Stimulated activated CD4-positive, alpha-beta T cell treated with anti-CD3 and anti-CD28 coated beads, TNF-alpha, amount 100 ng/mL, for 4 hours (primary cell): ENCODE results near the gene ATP6V0A1.
"Not testable (repeated sequence)": the region's sequence is repeated elsewhere in the genome, so short reads cannot be mapped to it uniquely, and the experiment has no call there.

Experiments
- DNase-seq, 3 experiments: peaks; one replicate each; pipeline ENCODE4 v3.0.0-alpha.2; 2020; ENCODE audit warnings: low read depth in 3 of 3

ATP6V0A1 gene

DNA sequence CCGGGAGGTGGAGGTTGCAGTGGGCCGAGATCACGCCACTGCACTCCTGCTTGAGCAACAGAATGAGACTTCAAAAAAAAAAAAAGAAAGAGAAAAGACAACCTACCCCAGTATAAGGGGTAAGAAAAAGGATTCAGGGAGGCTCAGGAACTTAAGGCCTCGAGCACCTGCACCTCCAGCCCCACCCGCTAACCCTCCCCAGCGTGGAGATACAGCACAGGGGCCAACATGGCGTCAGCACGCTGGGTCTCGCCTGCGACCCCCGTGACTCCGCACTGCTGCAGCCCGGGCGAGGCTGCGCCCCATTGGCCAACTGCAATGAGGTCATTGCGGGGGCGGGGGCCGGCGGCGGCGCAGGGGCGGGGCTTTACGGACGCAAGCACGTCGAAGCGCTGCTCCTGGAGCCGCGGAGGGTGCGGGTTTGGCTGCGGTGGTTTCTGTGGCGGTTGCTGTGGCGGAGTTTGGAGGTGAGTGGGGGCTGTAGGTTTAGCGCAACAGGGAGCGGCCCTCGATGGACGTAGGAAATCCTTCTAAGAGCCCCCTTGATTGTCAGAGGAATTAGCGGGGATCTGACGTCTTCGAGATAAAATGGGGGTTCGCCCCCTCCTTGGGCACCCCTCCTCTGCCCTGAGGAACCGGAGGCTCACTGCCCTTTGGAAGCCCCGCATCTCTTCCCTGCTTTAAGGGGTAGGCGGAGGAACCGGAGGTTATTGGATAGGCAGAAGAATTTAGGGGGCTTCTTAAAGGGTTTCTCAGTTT lies at the start of gene ATP6V0A1:
Gene ATP6V0A1 (plus strand): TSS at position 382 of the 759 bp plus-strand sequence. CDS start 2,017 bp downstream, outside the sequence.
- peak; percentile 77 to 84 (median 82) for DNase-seq

DNA sequence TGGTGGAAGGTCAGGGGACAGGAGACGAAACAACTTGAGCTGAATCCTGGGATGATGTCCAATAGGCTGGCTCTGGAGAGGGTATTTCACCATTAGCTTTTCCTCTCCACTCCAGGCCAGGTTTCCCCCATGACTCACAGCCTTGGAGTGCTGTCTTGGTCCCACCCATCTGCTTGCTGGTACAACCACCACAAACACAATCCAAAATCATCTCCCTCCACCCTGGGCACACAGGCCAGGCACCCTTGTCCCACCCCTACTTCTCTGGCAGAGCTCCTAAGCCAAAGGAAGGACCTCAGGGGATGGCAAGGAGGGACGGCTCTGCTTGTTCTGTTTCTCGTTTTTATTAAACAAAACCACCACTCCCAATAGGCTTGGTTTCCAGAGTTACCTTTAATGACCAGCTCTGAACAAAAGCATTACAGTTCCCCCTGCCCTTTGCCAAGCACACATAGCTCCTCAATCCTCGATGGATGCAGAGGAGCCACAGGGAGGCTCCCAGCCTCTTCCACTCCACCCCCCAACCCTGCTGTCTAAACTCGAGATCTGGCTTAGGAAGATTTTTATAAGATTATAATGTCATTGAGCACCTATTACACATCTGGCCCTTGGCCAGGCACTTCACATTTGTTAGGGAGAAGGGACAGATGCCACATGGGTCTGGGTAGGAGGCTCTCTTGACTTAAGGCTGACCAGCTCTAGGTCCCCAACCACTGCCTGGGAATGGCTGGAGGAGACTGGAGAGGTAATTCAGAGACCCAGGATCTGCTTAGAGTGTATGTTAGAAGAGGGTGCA lies 49.0 kb upstream of the ATP6V0A1 start:
- no peak for DNase-seq

DNA sequence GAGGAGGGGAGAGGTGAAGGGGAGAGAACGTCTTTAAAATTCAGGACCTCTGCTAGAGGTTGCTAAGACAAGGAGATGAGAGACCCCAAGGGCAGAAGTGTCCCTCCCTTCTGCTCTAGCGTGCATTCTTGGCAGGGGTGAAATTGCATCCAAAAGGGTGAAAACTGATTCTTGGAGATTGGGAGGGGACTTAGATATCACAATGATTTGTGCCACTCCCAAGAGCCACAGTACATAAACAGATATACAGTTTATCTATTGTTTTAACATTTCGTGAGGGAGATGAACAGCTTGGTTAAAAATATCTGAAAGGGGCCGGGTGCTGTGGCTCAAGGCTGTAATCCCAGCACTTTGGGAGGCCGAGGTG lies 48.4 kb upstream of the ATP6V0A1 start:
- no peak for DNase-seq

DNA sequence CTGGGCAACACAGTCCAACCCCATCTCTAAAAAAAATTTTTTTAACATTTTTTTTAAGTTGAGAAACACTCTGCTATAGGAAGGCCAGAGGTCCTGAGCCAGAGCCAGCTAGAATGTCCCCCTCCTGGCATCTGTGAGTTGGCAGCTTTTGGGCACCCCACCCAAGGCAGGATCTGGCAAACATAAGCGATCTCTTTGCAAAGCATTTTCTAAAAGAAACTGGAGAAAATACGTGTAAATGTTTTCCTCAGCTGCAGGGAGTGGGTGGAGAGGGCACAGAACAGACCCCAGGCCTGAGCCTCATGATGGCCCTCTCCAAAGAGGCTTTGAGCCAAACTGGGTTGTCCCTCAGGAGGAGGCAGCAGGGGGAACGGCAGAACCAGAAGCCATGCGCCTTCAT lies 47.3 kb upstream of the ATP6V0A1 start:
- DNase-seq, result no peak

DNA sequence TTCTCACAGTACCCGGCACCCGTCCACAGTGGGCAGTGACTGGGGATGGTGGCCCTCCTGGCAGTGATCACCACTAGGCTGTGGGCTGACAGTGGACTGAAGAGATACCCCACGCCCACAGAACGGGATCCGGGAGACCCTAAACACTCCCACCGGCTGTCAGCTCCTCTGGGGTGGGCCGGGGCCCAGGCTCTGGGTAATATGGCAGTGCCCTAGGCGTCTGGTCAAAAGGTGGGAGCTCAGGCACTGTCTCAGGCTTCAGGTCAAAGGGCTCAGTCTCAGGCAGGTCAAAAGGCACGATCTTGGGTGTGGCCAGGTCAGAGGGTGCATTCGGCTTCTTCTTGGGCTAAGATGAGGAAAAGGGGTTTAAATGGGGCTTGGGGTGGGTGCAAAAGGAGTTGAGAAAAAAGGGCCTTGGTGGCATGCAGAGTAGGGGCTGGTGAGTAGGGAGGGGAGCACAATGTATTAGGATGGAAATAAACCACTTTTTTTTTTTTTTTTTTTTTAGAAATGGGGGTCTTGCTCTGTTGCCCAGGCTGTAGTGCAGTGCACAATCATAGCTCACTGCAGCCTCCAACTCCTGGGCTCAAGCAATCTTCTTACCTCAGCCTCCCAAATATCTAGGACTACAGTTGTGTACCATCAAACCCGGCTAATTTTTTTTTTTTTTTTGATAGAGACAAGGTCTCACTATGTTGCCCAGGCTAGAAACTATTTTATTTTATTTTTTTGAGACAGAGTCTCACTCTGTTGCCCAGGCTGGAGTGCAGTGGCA lies 46.6 kb upstream of the ATP6V0A1 start:
- no peak for DNase-seq

DNA sequence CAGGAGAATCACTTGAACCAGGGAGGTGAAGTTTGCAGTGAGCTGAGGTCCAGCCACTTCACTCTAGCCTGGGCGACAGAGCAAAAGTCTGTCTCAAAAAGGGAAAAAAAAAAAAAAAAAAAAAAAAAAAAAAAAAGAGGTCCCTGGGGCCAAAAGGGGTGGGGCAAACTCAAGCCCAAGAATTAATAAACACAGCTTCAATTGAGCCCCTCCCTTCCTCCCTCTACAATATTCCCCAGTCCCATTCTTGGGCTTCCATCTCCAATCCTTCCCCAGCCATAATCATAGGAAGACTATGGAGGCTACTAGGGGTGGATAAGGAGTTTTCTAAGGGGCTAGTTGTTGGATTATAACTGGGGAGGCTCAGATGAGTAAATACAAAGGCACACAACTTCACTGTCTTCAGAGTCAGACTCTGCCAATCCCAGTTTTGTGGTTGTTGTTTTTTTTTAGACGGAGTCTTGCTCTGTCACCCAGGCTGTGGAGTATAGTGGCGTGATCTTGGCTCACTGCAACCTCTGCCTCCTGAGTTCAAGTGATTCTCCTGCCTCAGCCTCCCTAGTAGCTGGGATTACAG lies 45.1 kb upstream of the ATP6V0A1 start:
- DNase-seq, result no peak

DNA sequence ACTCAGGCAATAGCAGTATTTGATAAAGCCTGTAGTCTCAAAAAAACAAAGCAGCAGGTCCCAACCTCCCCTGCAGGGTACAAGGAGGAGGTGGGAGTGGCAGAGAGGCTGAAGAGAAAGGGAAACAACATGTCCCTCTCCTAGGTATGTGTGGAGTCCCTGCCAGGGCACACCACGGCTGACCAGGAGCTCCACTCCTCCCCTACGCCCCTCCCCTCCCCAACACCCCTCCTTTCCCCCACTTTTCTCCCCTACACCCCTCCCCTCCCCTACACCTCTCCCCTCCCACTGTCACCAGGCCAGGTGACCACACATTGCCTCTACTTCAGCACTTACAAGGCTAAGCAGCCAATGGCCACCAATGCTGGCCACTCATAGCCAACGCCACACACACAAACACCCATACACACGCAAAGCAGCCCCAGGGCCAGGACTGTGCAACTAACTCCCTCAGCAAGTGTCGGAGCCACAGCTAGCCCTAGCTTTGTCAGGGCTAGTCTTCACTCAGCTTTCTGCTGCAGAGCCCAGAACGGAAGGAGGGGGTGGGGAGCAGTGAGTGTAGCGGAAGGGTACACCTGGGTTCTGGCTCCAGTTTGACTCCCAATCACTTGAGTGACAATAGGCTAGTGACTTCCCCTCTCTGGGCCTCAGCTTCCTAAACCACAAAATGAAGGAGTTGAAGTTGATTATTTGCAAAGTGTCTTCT lies 43.8 kb upstream of the ATP6V0A1 start:
- DNase-seq, result peak in 2 of 3 experiments; percentile 50 to 53

DNA sequence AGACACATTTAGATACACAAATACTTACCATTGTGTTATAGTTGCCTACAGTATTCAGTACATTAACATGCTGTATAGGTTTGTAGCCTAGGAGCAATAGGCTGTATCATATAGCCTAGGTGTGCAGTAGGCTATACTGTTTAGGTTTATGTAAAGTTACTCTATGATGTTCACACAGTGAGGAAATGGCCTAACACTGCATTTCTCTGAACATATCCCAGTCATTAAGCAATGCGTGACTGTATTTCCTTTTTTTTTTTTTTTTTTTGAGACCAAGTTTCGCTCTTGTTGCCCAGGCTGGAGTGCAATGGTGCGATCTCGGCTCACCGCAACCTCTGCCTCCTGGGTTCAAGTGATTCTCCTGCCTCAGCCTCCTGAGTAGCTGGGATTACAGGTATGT lies 40.7 kb upstream of the ATP6V0A1 start:
- not testable (repeated sequence) for DNase-seq

DNA sequence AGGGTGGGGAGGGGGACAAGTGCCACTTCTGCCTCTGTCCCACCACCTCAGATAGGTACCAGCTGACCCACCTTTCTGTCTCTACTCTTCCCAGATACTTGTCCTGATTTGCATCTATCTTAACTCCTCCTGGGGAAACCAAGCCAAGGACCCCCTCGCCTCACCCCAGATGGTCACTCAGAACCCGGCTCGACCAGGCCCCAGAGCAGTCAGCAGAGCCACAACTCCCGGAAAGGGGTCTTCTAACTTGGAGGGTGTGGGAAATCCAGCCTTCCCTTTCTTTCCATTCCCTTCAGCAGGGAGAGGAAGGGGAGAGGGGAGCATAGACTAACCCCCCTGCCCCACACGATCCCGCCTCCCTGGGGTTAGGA lies 37.6 kb upstream of the ATP6V0A1 start:
- no peak for DNase-seq

DNA sequence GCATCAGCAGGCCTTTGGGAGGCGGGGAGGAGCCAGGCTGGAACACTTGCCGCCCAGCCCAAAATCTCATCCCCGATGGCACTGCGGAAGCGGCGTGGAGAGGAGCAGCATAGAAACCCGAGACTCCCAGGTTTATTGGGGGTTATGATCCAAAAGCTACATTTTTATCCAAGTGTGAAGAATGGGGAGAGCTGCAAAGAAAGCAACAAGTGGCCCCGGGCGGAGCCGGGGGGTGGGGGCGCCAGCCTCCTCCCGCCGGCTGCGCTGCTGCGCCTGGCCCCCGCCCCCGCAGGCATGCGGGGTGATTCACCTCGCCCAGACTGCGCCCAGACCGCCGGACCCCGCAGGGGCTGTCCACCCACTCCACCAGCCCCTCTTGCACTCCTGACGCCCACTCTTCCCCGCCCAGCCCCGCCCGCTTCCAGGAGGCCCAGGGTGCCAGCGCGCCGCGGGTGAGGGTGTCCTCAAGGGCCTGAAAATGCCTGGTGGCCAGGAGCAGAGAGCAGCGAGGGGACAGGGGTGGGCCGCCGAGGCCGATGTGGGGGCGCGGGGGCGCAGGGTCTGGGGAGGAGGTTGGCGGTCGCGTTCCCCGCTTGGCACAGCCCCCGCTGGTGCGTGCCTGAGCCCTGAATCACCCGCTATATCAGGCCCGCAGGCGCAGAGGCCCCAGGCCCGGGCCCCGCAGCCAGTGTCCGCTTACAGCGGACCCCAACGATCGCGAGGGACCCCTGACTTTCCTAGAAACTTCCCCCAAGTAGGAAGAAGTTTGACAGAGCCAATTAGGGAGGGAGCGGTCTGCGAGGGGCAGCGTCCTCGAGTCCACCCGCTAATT lies 37.0 kb upstream of the ATP6V0A1 start:
- DNase-seq, result peak in 1 of 3 experiments; percentile 24

DNA sequence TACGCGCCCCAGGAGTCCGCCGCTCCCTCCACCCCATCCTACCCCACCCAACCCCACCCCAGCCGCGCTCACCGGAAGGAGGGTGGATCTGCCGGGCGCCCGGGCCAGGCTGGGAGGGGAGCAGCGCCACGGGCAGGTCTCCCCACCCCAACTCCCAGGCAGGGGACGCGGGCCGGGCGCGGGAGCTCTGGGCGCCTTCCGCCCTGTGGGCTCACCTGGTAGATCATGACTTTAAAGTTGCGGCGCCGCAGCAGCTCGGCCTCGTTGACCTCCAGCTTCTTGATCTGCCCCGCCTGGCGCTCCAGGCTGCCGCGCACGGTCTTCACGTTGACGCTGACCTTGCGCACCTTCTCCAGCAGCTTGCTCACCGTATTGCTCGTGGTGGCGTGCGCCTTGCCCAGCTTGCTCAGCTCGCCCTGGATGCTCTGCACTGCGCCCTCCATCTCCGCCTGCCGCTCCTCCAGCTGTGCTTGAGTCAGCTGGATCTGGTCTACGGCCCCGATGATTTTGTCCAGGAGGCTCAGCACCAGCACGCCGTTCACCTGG lies 36.2 kb upstream of the ATP6V0A1 start:
- DNase-seq, result no peak

DNA sequence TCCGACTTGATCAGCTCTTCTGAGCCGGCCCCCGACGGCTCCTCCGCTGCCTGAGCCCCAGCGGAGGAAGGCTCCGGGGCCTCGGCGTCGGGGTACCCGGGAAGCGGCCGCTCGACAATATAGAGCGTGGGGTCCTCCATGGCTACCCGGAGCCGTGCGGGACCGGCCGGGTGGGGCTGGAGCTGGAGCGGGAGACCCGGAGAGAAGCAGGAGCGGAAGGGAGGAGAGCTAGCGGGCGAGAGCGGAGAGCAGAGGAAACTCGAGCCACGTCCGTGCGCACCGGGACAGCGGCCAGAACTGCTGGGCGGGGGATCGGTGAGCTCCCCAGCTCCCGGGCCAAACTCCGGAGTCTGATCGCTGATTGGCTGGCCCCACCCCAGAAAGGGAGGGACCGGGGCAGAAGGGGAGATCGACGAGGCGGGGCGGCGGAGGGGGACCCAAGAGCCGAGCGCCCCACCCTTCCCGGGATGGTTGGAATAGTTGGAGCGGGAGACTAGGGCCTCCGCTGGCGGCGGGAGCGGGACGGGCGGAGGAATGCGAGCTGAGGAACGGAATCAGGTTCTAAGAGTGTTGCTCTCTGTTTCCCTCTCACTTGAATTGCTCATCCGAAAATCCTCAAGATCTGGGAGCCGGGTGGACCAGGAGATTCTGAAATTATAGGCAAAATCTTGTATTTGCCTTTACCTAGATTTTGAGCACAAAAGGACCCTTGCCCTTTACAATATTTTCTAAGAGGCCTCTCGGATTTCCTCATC lies 35.5 kb upstream of the ATP6V0A1 start, which contains the start of gene CAVIN1:
Gene CAVIN1 (minus strand): TSS at position 299 of the 755 bp plus-strand sequence. CDS start 159 bp downstream, at position 140.
- no peak for DNase-seq

DNA sequence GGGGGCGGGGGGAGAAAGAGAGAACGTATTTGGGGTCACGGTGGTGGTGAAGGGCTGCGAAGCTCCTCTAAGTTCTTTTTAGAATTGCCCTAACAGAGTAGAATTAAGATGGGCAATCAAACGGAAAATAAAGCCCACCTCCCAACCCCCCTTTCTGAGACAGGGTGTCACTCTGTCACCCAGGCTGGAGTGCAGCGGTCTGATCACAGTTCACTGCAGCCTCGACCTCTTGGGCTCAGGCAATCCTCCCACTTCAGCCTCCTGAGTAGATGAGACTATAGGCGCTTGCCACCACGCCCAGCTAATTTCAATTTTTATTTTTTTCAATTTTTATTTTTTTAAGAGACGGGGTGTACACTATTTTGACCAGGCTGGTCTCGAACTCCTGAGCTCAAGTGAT lies 34.9 kb upstream of the ATP6V0A1 start:
- DNase-seq, result no peak

DNA sequence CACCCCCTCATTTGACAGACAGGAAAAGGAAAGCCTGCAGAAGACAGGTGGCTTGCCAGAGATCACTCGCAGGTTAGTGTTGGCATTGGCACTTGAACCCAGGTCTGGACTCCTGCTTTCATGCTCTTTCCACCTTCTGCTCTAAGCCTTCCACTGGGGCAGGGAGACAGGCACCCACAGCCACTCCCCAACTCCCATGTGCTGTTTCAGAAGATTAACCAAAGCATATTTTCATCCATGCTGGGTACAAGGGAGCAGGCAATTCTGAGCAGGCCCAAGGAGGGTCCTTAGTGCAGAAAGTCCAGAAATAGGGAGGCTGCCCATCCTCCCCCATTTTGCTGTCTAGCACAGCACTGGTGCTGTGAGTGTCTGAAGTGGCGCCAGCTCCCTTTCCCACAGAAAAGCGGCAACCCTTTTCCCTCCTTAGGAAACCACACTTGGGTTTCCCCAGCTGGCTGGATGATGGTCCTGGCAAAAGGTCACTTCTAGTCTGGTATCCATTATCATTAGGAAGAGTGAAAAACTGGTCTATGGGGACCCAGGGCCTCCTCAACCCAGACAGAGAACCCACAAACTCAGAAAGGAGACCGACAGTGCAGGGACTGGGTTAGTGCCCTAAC lies 33.6 kb upstream of the ATP6V0A1 start:
- no peak for DNase-seq

DNA sequence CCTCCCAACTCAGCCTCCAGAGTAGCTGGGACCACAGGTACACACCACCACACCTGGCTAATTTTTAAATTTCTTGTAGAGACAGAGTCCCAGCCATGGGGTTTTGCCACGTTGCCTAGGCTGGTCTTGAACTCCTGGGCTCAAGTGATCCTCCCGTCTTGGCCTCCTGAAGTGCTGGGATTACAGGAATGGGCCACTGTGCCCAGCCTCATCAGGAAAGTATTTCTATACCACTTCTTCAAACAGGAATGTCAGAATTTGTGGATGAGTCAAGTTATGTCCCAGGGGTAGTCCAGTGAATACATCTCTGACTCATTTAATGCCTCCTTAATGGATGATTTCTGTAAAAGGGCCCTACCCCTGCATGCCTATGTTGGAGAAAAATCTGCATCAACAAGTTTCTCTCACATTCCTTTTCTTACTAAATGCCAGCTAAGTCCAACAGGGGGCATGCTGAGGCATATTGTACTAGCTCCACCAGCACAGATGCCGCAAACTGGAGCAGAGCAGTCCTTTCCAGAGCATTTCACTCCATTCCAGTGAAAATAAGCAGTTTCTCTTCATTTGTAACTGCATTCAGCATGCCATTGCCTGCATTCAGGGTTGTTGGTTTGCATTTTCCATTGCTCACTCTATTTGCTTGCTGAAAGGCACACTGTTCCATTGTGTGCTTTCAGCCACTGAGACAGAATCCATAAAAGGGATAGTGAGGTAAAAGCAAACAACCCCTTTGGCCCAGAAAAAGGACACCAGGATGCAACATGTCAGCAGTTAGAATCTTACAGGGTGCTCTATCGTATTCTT lies 30.3 kb upstream of the ATP6V0A1 start:
- no peak for DNase-seq

DNA sequence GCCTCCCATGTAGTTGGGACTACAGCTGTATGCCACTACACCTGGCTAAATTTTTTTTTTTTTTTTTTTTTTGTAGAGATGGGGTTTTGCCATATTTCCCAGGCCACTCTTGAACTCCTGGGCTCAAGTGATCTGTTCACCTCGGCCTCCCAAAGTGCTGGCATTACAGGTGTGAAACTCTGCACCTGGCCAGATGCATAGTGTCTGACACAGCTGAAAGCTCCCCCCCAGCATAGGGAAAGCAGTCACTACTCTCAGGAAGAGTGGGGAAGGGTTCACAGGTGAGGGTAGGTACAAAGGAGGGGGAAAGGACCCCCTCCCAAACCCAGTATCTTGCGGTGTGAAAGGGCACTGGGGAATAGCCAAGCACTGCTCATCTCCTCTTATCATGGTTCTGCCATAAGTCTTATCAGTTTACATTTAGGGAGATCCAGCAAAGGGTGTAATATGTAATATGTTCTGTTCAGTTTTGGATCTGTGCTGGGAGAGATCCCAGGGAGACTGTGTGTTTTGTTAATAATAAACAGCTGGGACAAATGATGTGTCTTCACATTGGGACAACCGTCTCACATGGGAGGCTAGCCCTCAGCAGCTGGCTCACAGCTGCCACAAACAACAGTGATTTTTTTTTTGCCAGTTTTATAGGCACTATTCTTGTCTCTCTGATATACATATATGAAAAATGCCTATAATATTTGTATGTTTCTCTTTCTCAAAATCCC lies 28.8 kb upstream of the ATP6V0A1 start:
- no peak for DNase-seq

DNA sequence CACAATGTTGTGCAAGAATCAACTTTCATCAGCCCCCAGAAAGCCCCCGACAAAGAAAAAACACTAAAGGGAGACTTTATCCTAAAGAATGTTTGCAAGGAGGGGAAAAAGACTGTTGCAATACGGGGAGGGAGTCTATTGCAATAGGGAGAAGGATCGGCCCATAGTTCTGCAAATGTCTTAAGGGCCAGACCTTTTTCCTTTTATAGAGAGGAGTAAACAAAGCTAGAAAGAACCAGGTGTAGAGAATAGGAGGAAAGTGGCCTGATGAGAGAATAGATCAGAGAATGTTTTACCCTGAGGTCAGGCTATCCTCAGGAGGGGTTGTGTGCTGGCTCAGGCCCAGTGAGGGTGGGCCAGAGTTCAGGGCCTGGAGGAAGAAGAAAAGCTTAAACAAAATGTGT lies 26.9 kb upstream of the ATP6V0A1 start:
- DNase-seq, result no peak
